ENCODE results near the gene SLC25A20.
A peak's percentile ranks its signal among the peaks of the same experiment; 100 is the strongest.
"Not testable (repeated sequence)": the region's sequence is repeated elsewhere in the genome, so short reads cannot be mapped to it uniquely, and the experiment has no call there.

Gene SLC25A20

DNA sequence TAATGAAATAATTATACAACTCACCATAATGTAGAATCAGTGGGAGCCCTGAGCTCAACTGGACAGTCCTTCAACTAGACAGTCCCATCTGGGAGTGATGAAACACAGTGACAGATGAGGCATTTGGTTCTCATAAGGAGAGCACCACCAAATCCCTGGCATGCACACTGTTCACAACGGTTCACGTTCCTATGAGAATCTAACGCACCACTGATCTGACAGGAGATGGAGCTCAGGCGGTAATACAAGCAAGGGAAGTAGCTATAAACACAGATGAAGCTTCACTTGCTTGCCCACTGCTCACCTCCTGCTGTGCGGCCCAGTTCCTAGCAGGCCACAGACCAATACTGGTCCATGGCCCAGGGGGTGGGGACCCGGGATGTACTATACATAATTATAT lies 68.0 kb downstream of the SLC25A20 start:
- DNase-seq (ENCODE audit: low read depth): no peak
- TF ChIP-seq, protein P1, sequence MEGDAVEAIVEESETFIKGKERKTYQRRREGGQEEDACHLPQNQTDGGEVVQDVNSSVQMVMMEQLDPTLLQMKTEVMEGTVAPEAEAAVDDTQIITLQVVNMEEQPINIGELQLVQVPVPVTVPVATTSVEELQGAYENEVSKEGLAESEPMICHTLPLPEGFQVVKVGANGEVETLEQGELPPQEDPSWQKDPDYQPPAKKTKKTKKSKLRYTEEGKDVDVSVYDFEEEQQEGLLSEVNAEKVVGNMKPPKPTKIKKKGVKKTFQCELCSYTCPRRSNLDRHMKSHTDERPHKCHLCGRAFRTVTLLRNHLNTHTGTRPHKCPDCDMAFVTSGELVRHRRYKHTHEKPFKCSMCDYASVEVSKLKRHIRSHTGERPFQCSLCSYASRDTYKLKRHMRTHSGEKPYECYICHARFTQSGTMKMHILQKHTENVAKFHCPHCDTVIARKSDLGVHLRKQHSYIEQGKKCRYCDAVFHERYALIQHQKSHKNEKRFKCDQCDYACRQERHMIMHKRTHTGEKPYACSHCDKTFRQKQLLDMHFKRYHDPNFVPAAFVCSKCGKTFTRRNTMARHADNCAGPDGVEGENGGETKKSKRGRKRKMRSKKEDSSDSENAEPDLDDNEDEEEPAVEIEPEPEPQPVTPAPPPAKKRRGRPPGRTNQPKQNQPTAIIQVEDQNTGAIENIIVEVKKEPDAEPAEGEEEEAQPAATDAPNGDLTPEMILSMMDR (IDR thresholded peaks at IDR 0.05; ENCODE audit: insufficient read depth, low read depth, low read length, missing control alignments): no peak

DNA sequence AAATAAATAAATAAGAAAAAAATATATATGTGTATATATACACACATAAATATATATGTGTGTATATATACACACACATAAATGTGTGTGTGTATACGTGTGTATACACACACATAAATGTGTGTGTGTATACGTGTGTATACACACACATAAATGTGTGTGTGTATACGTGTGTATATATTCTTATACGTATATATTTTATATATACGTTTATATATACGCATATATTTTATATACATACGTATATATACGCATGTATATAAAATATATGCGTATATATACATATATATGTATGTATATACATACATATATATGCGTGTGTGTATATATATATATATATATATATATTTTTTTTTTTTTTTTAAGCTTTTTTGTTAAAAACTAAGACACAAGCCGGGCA lies 69.2 kb downstream of the SLC25A20 start:
- H3K4me3 ChIP-seq (ENCODE audit: low read length); DNase-seq (ENCODE audit: low read depth): not testable (repeated sequence)

More for the DNA sequence above, 68.0 kb downstream of the SLC25A20 start:
- no peak overlapping the region for H3K4me3 ChIP-seq (ENCODE audit: low read length)

DNA sequence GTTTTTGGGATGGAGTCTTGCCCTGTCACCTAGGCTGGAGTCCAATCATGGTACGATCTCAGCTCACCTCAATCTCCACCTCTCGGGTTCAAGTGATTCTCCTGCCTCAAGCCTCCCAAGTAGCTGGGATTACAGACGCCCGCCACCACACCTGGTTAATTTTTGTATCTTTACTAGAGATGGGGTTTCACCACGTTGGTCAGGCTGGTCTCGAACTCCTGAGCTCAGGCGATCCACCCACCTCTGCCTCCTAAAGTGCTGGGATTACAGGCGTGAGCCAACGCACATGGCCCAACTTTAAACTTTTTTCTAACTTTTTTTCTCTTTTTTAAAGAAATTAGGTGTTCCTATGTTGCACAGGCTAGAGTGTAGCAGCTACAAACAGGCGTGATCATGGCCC lies 70.8 kb downstream of the SLC25A20 start:
- H3K4me3 ChIP-seq (ENCODE audit: low read length); DNase-seq (ENCODE audit: low read depth): not testable (repeated sequence)

DNA sequence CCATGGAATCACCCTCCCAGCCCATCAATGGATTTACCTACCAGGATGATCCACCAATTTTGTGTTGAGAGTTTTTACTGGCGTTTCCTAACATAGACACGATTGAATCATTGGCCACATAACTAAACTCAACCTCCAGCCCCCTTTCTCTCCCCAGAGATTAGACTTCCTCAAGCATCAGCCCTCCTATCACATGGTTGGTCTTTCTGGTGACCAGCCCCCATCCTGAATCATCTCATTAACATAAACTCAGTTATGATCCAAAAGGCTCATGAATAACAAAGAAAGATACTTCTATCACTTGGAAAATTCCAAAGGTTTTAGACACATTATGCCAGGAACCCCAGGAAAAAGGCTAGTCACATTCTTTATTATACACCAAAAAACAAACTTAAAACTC lies 72.2 kb downstream of the SLC25A20 start:
- H3K4me3 ChIP-seq (ENCODE audit: low read length): no peak overlapping the region
- TF ChIP-seq, protein P1 (IDR thresholded peaks at IDR 0.05; ENCODE audit: insufficient read depth, low read depth, low read length, missing control alignments): no peak
- peak; percentile 10 for DNase-seq (ENCODE audit: low read depth)

DNA sequence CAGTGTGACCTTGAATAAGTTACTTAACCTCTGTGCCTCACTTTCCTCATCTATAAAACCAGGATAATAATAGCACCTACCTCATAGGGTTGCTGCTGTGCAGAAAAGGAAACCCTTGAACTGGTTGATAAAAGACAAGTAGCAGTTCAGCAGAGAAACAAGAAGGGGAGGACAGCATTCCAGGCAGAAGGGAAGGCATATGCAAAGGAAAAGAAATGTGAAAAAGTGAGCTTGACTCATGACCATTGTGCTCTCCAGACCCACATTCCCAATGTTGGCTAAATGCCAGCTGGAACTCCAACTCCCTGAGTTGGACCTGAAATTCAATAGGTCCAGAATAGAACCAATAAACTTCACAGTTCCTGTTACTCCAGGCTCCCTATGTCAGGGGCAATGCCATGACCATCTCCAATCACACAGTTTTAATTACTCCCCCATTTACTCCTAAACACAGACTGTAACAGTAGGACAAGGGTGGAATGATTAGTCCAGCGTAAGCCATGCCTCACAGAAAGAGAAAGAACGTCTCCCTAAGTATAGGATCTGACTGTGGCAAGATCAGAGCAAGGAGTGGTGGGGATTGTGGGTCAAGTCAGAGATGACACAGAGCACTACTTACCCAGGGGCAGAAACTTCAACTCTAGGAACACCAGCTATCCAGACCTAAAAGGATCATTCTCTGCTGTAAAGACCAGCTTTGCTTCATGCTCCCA lies 77.9 kb downstream of the SLC25A20 start:
- TF ChIP-seq, protein P1 (IDR thresholded peaks at IDR 0.05; ENCODE audit: insufficient read depth, low read depth, low read length, missing control alignments): no peak
- peak; percentile 34 for DNase-seq (ENCODE audit: low read depth)

DNA sequence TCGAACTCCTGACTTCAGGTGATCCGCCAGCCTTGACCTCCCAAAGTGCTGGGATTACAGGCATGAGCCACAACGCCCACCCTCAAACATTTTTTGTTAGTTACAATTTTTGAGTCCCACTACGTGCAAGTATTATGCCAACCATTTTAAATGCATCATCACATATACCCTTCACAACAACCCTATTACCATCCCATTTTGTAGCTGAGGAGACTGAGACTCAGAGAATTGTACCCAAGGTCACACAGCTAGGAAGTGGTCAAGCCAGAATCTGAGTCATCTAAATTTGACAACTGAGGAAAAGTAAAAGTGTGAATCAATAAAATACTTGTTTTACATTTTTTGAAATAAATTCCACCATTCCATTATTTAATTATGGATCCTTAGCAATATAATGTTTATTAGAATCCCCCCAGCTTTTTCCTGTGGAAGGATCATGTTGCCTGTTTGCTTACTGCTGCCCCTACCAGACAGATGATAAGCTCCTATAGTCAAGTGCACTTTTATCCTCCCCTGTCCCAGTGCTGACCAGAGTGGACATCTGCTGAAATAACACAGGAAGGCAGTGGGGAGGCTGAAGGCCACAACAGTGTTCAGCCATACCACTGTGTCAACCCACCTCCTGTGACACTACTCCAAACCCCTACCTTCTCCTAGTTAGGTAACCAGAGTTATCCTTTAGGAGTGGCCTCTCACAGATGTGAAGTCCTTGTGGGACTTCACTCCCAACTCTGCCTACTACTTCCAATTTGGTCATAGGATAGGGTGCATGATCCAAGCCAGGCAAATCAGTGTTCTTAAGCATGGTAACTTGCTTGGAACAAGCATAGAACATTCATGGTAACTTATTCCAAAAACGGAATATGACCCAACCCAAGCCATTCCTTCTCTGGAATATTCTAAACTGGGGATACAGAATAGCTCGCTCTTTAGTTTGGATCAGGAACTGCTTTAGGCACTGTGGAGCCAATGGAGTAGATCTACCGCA lies 79.2 kb downstream of the SLC25A20 start:
- H3K4me3 ChIP-seq (ENCODE audit: low read length): no peak overlapping the region
- DNase-seq (ENCODE audit: low read depth): no peak
- TF ChIP-seq, protein P1 (IDR thresholded peaks at IDR 0.05; ENCODE audit: insufficient read depth, low read depth, low read length, missing control alignments): no peak

More for the DNA sequence above, 77.9 kb downstream of the SLC25A20 start:
- no peak overlapping the region for H3K4me3 ChIP-seq (ENCODE audit: low read length)

DNA sequence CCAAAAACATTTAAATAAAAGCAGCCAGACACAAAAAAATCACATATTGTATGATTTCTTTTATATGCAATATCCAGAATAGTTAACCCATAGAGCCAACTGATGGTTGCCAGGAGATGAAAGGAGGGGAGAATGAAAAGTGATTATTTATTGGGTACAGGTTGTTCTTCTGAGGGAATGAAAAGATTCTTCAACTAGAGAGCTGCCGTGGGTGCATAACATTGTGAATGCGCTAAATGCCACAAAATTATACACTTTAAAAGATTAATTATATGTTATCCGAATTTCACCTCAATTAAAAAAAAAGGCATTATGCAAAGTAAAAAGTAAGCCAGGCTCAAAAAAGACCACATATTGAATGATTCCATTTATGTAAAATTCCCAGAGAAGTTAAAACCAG lies 87.2 kb downstream of the SLC25A20 start:
- DNase-seq (ENCODE audit: low read depth): no peak
- no peak overlapping the region for H3K4me3 ChIP-seq (ENCODE audit: low read length)
- TF ChIP-seq, protein P1 (IDR thresholded peaks at IDR 0.05; ENCODE audit: insufficient read depth, low read depth, low read length, missing control alignments): no peak
